Psoas muscle (tissue), 8 donors: ENCODE results near the gene PRKCH. TPM values are rescaled to one million over a fixed set of nuclear protein-coding genes. Genes with fewer than 3 reads are reported as not detected.

Experiments
- ATAC-seq, 4 donors: fragments of 200-7000 bp; cut with Tn5 transposase; one replicate each; pipeline ENCODE4 v1.9.1; 2020; ENCODE audit warnings: moderate library complexity in 3 of 4, mild to moderate bottlenecking in 2 of 4
- DNase-seq, 2 donors: peaks; one replicate each; pipeline ENCODE4 v3.0.0-alpha.2; 2020
- H3K27ac ChIP-seq: fragments of 200-600 bp; one replicate; pipeline ENCODE4 v1.8.0; 2022
- H3K27me3 ChIP-seq, 3 donors: fragments of 200-600 bp in 1 of 3; one replicate each; pipeline versions ENCODE4 v1.6.1 to v1.8.0; 2013 to 2022; ENCODE audit warnings: low read length in 2 of 3, mild to moderate bottlenecking in 2 of 3, moderate library complexity in 1 of 3; ENCODE audit not compliant: insufficient read depth in 3 of 3
- H3K36me3 ChIP-seq, 2 donors: fragments of 200-600 bp in 1 of 2; one replicate each; pipeline versions ENCODE4 v1.6.1 to v1.8.0; 2013 to 2022; ENCODE audit warnings: low read depth in 1 of 2, mild to moderate bottlenecking in 1 of 2, moderate library complexity in 1 of 2; ENCODE audit not compliant: insufficient read depth in 1 of 2
- H3K4me1 ChIP-seq: fragments of 200-600 bp; one replicate; pipeline ENCODE4 v1.8.0; 2022
- H3K4me3 ChIP-seq: fragments of 200-600 bp; one replicate; pipeline ENCODE4 v1.8.0; 2022; ENCODE audit warnings: mild to moderate bottlenecking
- H3K9me3 ChIP-seq: fragments of 200-600 bp; one replicate; pipeline ENCODE4 v1.8.0; 2022
- WGBS, 3 donors: extraction: QIAGEN DNeasy Blood & Tissue Kit; methylation state at CpG; one replicate each; pipeline versions ENCODE4 v1.1.6 to v1.1.7; 2013; 5-methylcytosine and 5-hydroxymethylcytosine counted together
- intact Hi-C, 2 donors: fragments of 100-400 bp; cut with DNase I; formaldehyde crosslinking; loops; one replicate each; pipeline versions ENCODE4 v1.11.0 to v1.14.2; 2022
- polyA plus RNA-seq, 3 donors: library from polyadenylated mRNA; stranded (reverse); fragments of 200-250 nt; gene quantifications; one replicate each; pipeline ENCODE4 v1.2.3, GENCODE V29; 2013
- total RNA-seq, 4 donors: library from RNA; stranded (reverse); fragmentation: NEBNext Ultra II Directional in 2 of 4; extraction: Animal tissue kit (Norgen Biotek cat#: 25700) in 2 of 4; gene quantifications; one replicate each; pipeline versions ENCODE4 v1.2.1 to v1.2.4, GENCODE V29; 2021 to 2023
- TF ChIP-seq, protein P1 (sequence below): fragments of 200-600 bp; IDR thresholded peaks from one replicate; pipeline ENCODE4 v1.8.0; 2022; ENCODE audit warnings: antibody characterized with exemption
- donor health status: healthy with polysubstance abuse.
- donor health status: DM: no; HTN: no; CAD: no; lungs with moderate emphysema.
- donor health status: Bipolar disorder and iron deficiency.
- donor health status: healthy.
- donor health status: DM: yes; HTN: yes; CAD: no.
- donor health status: DM: no; HTN: no; CAD: no.
- donor health status: DM: no; HTN: no; CAD: no.
- donor health status: DM: yes; HTN: yes; CAD: no.

Gene PRKCH
- total and polyA plus RNA-seq, 7 donors: 5.9 to 17.9 (median 11.1) TPM

DNA sequence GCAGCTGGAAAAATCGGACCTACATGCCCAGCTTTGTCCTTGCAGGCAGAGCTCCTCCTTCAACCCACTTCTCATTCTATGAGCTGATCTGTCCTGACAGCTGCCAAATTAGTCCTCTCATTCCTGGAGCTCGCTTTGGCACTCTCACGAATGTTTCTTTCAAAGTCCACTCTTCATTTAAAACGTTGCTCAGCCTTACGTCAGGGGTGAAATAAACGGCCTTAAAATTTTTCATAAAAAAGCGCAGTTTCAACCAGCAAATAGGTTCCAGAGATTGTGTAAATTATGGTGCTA is 253.1 kb downstream of the PRKCH start:
- no peak for DNase-seq
- no peaks in the 10 kb centered on the region for H3K9me3 ChIP-seq
- H3K27ac ChIP-seq: no peak overlapping the region
- TF ChIP-seq, protein P1, sequence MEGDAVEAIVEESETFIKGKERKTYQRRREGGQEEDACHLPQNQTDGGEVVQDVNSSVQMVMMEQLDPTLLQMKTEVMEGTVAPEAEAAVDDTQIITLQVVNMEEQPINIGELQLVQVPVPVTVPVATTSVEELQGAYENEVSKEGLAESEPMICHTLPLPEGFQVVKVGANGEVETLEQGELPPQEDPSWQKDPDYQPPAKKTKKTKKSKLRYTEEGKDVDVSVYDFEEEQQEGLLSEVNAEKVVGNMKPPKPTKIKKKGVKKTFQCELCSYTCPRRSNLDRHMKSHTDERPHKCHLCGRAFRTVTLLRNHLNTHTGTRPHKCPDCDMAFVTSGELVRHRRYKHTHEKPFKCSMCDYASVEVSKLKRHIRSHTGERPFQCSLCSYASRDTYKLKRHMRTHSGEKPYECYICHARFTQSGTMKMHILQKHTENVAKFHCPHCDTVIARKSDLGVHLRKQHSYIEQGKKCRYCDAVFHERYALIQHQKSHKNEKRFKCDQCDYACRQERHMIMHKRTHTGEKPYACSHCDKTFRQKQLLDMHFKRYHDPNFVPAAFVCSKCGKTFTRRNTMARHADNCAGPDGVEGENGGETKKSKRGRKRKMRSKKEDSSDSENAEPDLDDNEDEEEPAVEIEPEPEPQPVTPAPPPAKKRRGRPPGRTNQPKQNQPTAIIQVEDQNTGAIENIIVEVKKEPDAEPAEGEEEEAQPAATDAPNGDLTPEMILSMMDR: no peak
- no peak for ATAC-seq
- 66 to 80% (median 79%) methylated on average over 7 of the region's 7 CpGs for WGBS, 3 donors
- intact Hi-C loops: no loop called here
- H3K27me3 ChIP-seq: no peaks in the 10 kb centered on the region
- peaks cover 6% of the 10 kb centered on the region for H3K4me1 ChIP-seq
- H3K4me3 ChIP-seq: no peak overlapping the region
- H3K36me3 ChIP-seq: no peaks in the 10 kb centered on the region

GRCh38 chr14:61575126-61575525 is 253.7 kb downstream of the PRKCH start:
- Histone ChIP-seq H3K4me3 (no peak overlapping the region), H3K4me1 (no peaks in the 10 kb centered on the region), H3K27ac (no peak overlapping the region), H3K9me3 (no peaks in the 10 kb centered on the region), H3K36me3 (no peaks in the 10 kb centered on the region), H3K27me3 (no peaks in the 10 kb centered on the region)
- intact Hi-C loops: no loop called here
- ATAC-seq: no peak
- TF ChIP-seq, protein P1: no peak
- no peak for DNase-seq
- WGBS, 3 donors: 63 to 77% (median 74%) methylated on average over 3 of the region's 3 CpGs

- ATAC-seq: no peak
- H3K4me3 ChIP-seq: no peak overlapping the region
- no peaks in the 10 kb centered on the region for H3K9me3 ChIP-seq
- H3K27me3 ChIP-seq: no peaks in the 10 kb centered on the region
- DNase-seq: no peak
- TF ChIP-seq, protein P1: no peak
- 69 to 76% (median 72%) methylated on average over 6 of the region's 6 CpGs for WGBS, 3 donors
- H3K36me3 ChIP-seq: no peaks in the 10 kb centered on the region
- intact Hi-C loops: no loop called here
- H3K4me1 ChIP-seq: no peaks in the 10 kb centered on the region
- H3K27ac ChIP-seq: no peak overlapping the region
These were observed 254.3 kb downstream of the PRKCH start for GRCh38 chr14:61575551-61576150.

GRCh38 chr14:61577506-61577931 is 256.1 kb downstream of the PRKCH start:
- intact Hi-C loops: no loop called here
- TF ChIP-seq, protein P1: no peak
- Histone ChIP-seq H3K4me3 (no peak overlapping the region), H3K27ac (no peak overlapping the region), H3K4me1 (no peaks in the 10 kb centered on the region), H3K9me3 (no peaks in the 10 kb centered on the region), H3K27me3 (no peaks in the 10 kb centered on the region), H3K36me3 (no peaks in the 10 kb centered on the region)
- DNase-seq (no peak), ATAC-seq (no peak)
- 84 to 90% (median 86%) methylated on average over 2 of the region's 2 CpGs for WGBS, 3 donors

DNA sequence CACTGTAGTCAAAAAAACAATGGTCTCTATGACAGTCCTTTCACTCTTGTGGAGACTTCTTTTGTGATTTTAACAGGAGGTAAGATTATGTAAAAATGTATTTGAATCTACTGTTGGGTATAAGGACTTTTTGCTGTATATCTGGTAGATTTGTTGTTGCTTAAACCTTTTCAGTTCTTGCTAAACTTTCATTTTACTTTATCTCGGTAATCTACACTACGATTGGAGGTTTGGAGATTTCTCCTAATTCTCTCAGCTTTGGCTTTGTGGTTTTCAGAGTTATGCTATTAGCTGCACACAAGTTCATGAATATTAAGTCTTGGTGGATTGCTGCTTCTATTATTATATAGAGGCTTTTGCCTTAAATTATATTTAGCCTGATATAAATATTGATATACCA is 257.4 kb downstream of the PRKCH start:
- intact Hi-C loops: no loop called here
- WGBS, 3 donors: 87 to 93% (median 91%) methylated on average over 2 of the region's 2 CpGs
- no peak overlapping the region for H3K4me3 ChIP-seq
- TF ChIP-seq, protein P1: no peak
- H3K4me1 ChIP-seq: no peaks in the 10 kb centered on the region
- H3K36me3 ChIP-seq: no peaks in the 10 kb centered on the region
- H3K9me3 ChIP-seq: no peaks in the 10 kb centered on the region
- ATAC-seq: no peak
- DNase-seq: no peak
- H3K27ac ChIP-seq: no peak overlapping the region
- H3K27me3 ChIP-seq: no peaks in the 10 kb centered on the region
